Testis (tissue), 2 donors: Measurements from ENCODE around the gene MRPL42.

Source experiments
- POLR2A ChIP-seq: fragments of 450-650 bp; IDR thresholded peaks from one replicate; pipeline ENCODE4 v1.6.1; 2017; ENCODE audit warnings: antibody characterized with exemption, mild to moderate bottlenecking, moderate library complexity
- TF ChIP-seq, protein P1 (sequence below), 3 experiments: fragments of 450-650 bp in 2 of 3; fragments of 200-600 bp in 1 of 3; sonication (generic) in 1 of 3; IDR thresholded peaks; one replicate each; pipeline ENCODE4 v1.5.1; 2016 to 2019; ENCODE audit warnings: antibody characterized with exemption in 3 of 3, mild to moderate bottlenecking in 2 of 3, moderate library complexity in 1 of 3

DNA sequence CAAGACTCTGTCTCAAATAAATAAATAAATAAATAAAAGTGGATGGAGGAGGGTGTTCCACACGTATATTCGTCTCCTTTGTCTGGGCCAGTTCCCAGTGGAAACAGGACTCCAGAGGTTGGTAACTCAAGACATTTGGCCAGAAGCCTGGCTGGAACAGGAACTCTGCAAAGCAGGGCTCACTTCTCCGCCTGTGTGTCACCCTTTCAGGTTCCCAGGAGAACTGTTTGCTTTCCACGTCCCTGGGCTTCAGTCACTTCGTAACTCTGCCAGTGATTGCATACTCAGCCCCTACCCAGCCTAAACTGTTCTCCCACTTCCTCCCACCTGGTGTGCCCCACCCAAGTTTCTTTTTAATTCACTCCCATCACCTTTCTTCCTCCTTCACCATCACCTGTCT is 18.5 kb upstream of the MRPL42 start:
- no peak for TF ChIP-seq POLR2A
- TF ChIP-seq, protein P1, sequence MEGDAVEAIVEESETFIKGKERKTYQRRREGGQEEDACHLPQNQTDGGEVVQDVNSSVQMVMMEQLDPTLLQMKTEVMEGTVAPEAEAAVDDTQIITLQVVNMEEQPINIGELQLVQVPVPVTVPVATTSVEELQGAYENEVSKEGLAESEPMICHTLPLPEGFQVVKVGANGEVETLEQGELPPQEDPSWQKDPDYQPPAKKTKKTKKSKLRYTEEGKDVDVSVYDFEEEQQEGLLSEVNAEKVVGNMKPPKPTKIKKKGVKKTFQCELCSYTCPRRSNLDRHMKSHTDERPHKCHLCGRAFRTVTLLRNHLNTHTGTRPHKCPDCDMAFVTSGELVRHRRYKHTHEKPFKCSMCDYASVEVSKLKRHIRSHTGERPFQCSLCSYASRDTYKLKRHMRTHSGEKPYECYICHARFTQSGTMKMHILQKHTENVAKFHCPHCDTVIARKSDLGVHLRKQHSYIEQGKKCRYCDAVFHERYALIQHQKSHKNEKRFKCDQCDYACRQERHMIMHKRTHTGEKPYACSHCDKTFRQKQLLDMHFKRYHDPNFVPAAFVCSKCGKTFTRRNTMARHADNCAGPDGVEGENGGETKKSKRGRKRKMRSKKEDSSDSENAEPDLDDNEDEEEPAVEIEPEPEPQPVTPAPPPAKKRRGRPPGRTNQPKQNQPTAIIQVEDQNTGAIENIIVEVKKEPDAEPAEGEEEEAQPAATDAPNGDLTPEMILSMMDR (IDR thresholded peaks at IDR 0.05), result no peak
